GM18502 (cell line): ENCODE results near the gene ABHD8.
A peak's percentile ranks its signal among the peaks of the same experiment; 100 is the strongest.

Experiments used
- ATAC-seq: cut with Tn5 transposase; IDR thresholded peaks from one replicate; pipeline ENCODE4 v1.9.1; 2021; ENCODE audit warnings: mild to moderate bottlenecking; ENCODE audit not compliant: unreplicated experiment, poor library complexity

Gene ABHD8

GRCh38 chr19:17303167-17303939 lies at the start of gene ABHD8:
Gene ABHD8, minus strand, starts transcription at chr19:17303425. Its CDS starts 1,809 bp downstream, at chr19:17301616.
- ATAC-seq = peak; percentile 59

GRCh38 chr19:17352608-17353280 lies 49.5 kb upstream of the ABHD8 start:
- no peak for ATAC-seq

- no peak for ATAC-seq
Measured at GRCh38 chr19:17351815-17352435, 48.7 kb upstream of the ABHD8 start.

GRCh38 chr19:17348700-17349099 lies 45.5 kb upstream of the ABHD8 start:
- no peak for ATAC-seq

GRCh38 chr19:17347877-17348276 lies 44.7 kb upstream of the ABHD8 start:
- ATAC-seq = no peak

GRCh38 chr19:17347361-17347760 lies 44.1 kb upstream of the ABHD8 start:
- no peak for ATAC-seq

GRCh38 chr19:17346109-17346671 lies 43.0 kb upstream of the ABHD8 start:
- no peak for ATAC-seq

- no peak for ATAC-seq
Measured at GRCh38 chr19:17341845-17342244, 38.6 kb upstream of the ABHD8 start.

GRCh38 chr19:17341386-17341785 lies 38.2 kb upstream of the ABHD8 start:
- ATAC-seq = no peak

- no peak for ATAC-seq
Measured at GRCh38 chr19:17340871-17341357, 37.7 kb upstream of the ABHD8 start.

- no peak for ATAC-seq
Measured at GRCh38 chr19:17340302-17340870, 37.2 kb upstream of the ABHD8 start.

- no peak for ATAC-seq
Measured at GRCh38 chr19:17339088-17339741, 36.0 kb upstream of the ABHD8 start.

- ATAC-seq = no peak
Measured at GRCh38 chr19:17338433-17339078, 35.3 kb upstream of the ABHD8 start.

- no peak for ATAC-seq
Measured at GRCh38 chr19:17337675-17338432, 34.6 kb upstream of the ABHD8 start.

GRCh38 chr19:17336872-17337674 lies 33.8 kb upstream of the ABHD8 start, which contains the start of gene GTPBP3:
Gene GTPBP3, plus strand, starts transcription at chr19:17337553. Its CDS starts 59 bp downstream, at chr19:17337612.
- peak; percentile 66 for ATAC-seq

GRCh38 chr19:17335575-17335974 lies 32.4 kb upstream of the ABHD8 start:
- no peak for ATAC-seq

- ATAC-seq = peak; percentile 50
Measured at GRCh38 chr19:17334414-17335409, 31.5 kb upstream of the ABHD8 start, which contains the start of gene ANO8. Gene ANO8, minus strand, starts transcription at chr19:17334855. Its CDS starts 185 bp downstream, at chr19:17334670.
